DMS79 (cell line): ENCODE measurements around the gene ACSS1.

Experiments
- DNase-seq: peaks from one replicate; lab custom pipeline; 2025; lab: John Stamatoyannopoulos, UW

Gene ACSS1

GRCh38 chr20:25030649-25031207 is 27.2 kb downstream of the ACSS1 start:
- DNase-seq = no peak

- DNase-seq = no peak
Observed at GRCh38 chr20:25030007-25030648, 27.8 kb downstream of the ACSS1 start.

GRCh38 chr20:25025986-25026605 is 31.8 kb downstream of the ACSS1 start:
- no peak for DNase-seq

- no peak for DNase-seq
Observed at GRCh38 chr20:25025091-25025861, 32.7 kb downstream of the ACSS1 start.

- DNase-seq = no peak
Observed at GRCh38 chr20:25024171-25024570, 33.8 kb downstream of the ACSS1 start.

GRCh38 chr20:25023356-25023755 is 34.6 kb downstream of the ACSS1 start:
- DNase-seq = no peak

- no peak for DNase-seq
Observed at GRCh38 chr20:25022680-25023079, 35.3 kb downstream of the ACSS1 start.

GRCh38 chr20:25021336-25021735 is 36.6 kb downstream of the ACSS1 start:
- no peak for DNase-seq

GRCh38 chr20:25020901-25021301 is 37.0 kb downstream of the ACSS1 start:
- no peak for DNase-seq

GRCh38 chr20:25020345-25020744 is 37.6 kb downstream of the ACSS1 start:
- DNase-seq = no peak

- no peak for DNase-seq
Observed at GRCh38 chr20:25019381-25020155, 38.4 kb downstream of the ACSS1 start.

GRCh38 chr20:25018841-25019240 is 39.1 kb downstream of the ACSS1 start:
- DNase-seq = no peak

- DNase-seq = no peak
Observed at GRCh38 chr20:25018425-25018824, 39.5 kb downstream of the ACSS1 start.

GRCh38 chr20:25017257-25017803 is 40.6 kb downstream of the ACSS1 start:
- peak; percentile 66 for DNase-seq

- DNase-seq = no peak
Observed at GRCh38 chr20:25016471-25016870, 41.5 kb downstream of the ACSS1 start.

- DNase-seq = no peak
Observed at GRCh38 chr20:25015986-25016385, 42.0 kb downstream of the ACSS1 start.

- DNase-seq = no peak
Observed at GRCh38 chr20:25014816-25015215, 43.1 kb downstream of the ACSS1 start.

GRCh38 chr20:25013478-25014380 is 44.2 kb downstream of the ACSS1 start:
- DNase-seq = no peak

- no peak for DNase-seq
Observed at GRCh38 chr20:25012616-25013189, 45.2 kb downstream of the ACSS1 start.

- DNase-seq = no peak
Observed at GRCh38 chr20:25011831-25012241, 46.1 kb downstream of the ACSS1 start.
